Measurements from ENCODE around the gene KRTAP12-3.
"Not testable (repeated sequence)": the region's sequence is repeated elsewhere in the genome, so short reads cannot be mapped to it uniquely, and the experiment has no call there.

Gene KRTAP12-3

DNA sequence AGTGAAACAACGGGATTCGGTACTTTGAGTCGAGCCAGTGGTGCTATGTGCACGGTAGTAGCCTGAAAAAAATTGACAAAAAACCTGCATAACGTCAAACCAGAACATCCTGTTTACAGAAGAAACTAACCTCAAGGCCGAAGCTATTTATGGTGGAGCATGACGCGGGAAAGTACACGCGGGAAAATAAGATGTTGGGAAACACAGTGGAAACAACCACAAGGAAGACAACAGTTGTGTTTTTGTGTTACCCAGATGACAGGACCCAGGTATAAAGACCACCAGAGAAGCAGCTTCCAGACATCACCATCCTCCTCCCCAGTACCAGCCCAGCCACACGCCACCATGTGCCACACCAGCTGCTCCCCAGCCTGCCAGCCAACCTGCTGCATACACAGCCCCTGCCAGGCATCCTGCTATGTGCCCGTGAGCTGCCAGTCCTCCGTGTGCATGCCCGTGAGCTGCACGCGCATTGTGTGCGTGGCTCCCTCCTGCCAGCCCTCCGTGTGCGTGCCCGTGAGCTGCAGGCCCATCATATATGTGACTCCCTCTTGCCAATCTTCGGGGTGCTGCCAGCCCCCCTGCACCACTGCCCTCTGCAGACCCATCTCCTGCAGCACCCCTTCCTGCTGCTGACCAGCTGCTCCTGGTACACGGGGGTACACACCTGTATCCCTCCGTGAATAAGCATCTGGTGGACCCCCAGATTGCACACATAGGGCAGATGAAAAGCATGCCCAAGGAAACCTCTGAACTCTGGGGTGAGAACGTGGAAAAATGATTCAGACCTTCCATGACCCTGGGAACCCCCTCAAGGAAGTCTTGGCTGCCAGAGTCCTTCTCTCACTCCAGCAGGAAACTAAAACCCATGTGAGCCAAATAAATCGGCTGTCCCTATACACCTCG lies at the start of gene KRTAP12-3:
TSS of gene KRTAP12-3 (plus strand) at position 298 of the 906 bp plus-strand sequence. CDS start at position 346, 48 bp downstream.
- DNase-seq (ENCODE audit: low read depth in 2 of 2) = peak in 1 of 2 donors; percentile 8

- DNase-seq (ENCODE audit: low read depth in 2 of 2) = no peak
These were observed 48.5 kb upstream of the KRTAP12-3 start for GRCh38 chr21:44609193-44609592.

GRCh38 chr21:44610157-44610843 lies 47.4 kb upstream of the KRTAP12-3 start:
- DNase-seq (ENCODE audit: low read depth in 2 of 2) = not testable (repeated sequence)

- DNase-seq (ENCODE audit: low read depth in 2 of 2) = no peak
These were observed 46.2 kb upstream of the KRTAP12-3 start for GRCh38 chr21:44611551-44611950.

DNA sequence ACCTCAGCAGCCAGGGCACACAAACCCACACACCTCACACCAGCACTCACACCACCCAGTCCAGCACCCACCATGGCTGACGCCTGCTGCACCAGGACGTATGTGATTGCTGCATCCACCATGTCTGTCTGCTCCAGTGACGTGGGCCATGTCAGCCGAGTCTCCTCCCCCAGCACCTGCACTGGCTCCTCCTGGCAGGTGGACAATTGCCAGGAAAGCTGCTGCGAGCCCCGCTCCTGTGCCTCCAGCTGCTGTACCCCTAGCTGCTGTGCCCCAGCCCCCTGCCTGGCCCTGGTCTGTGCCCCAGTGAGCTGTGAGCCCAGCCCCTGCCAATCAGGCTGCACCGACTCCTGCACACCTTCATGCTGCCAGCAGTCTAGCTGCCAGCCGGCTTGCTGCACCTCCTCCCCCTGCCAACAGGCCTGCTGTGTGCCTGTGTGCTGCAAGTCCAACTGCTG lies 45.7 kb upstream of the KRTAP12-3 start, which contains the start of gene KRTAP10-8:
TSS of gene KRTAP10-8 (plus strand) at position 51 of the 458 bp plus-strand sequence. CDS start at position 73, 22 bp downstream.
- DNase-seq (ENCODE audit: low read depth in 2 of 2) = no peak

GRCh38 chr21:44612669-44613229 lies 45.0 kb upstream of the KRTAP12-3 start:
- no peak for DNase-seq (ENCODE audit: low read depth in 2 of 2)

DNA sequence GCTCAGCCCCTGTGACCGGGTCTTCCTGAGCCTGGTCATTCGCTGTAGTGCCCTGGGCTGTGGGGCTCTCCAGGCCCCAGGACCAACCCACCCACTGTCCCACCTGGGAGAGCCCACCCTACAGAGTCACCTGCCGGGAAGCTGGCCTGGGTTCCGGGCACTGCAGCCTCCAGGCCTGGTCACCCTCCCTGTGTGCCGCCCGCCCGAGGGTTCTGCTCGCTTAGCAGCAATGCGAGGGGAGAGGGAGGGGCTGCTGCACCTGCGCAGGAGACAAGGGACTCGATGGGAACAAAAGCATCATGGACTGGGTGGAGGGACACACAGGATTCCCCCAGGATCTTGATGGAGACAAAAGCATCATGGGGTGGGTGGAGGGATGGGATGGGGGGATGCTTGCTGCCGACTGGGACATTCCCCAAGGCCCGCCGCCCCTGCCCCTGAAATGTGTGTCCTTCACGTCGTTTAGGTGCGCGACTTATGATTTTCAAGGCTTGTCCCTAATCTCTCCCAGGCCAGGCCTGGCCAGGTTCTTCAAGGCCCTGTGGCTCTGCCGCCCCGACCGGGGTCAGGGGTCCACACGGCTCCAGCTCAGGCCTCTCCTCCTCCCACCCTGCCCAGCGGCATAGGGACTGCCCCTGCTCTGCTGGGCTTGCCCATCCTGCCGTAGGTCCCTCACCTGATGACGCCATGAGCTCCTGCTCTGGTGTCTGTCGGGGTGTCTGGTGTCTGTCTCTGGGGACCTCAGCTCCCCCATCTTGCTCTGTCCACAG lies 44.2 kb upstream of the KRTAP12-3 start:
- no peak for DNase-seq (ENCODE audit: low read depth in 2 of 2)

GRCh38 chr21:44614161-44614631 lies 43.5 kb upstream of the KRTAP12-3 start:
- no peak for DNase-seq (ENCODE audit: low read depth in 2 of 2)

- DNase-seq (ENCODE audit: low read depth in 2 of 2) = no peak
These were observed 42.8 kb upstream of the KRTAP12-3 start for GRCh38 chr21:44614961-44615391.

GRCh38 chr21:44615466-44615865 lies 42.3 kb upstream of the KRTAP12-3 start:
- DNase-seq (ENCODE audit: low read depth in 2 of 2) = no peak

GRCh38 chr21:44615911-44616590 lies 41.7 kb upstream of the KRTAP12-3 start:
- no peak for DNase-seq (ENCODE audit: low read depth in 2 of 2)

- DNase-seq (ENCODE audit: low read depth in 2 of 2) = no peak
These were observed 41.2 kb upstream of the KRTAP12-3 start for GRCh38 chr21:44616591-44616926.

DNA sequence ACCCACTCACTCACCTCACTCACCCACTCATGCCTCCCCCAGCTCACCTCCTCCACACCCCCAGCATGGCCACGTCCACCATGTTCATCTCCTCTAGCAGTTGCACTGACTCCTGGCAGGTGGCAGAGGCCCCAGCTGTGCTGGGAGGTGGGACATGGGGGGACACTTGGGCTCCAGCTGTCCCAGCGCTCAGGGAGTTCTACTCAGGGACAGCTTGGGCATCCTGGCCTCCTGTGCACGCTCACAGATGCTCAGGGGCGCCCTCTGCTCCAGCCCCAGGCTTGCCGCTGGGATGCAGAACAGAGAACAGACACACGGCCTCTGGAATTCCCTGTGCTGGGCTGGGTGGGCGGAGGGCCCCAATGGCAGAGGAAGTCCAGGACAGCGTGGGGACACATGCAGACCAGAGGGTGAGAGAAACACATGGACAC lies 40.6 kb upstream of the KRTAP12-3 start:
- no peak for DNase-seq (ENCODE audit: low read depth in 2 of 2)

DNA sequence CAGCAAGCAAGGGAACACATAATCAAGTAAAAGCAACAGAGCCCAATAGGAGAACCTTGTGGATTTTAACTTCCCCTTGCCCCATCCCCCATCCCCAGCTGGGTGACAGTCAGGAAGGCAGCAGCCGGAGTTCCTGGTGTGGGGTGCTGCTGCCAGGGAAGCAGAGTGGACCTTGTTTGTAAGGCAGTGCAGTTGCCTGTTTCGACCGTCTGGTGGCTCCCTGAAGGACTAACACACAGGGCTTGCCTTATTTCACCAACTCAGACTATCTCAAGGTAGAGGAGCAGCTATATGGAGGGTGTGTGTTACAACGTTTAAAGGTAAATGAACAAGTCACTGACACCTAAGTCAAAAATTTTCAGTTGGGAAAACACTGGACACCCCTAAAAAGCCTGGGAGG lies 39.2 kb upstream of the KRTAP12-3 start:
- DNase-seq (ENCODE audit: low read depth in 2 of 2) = no peak

DNA sequence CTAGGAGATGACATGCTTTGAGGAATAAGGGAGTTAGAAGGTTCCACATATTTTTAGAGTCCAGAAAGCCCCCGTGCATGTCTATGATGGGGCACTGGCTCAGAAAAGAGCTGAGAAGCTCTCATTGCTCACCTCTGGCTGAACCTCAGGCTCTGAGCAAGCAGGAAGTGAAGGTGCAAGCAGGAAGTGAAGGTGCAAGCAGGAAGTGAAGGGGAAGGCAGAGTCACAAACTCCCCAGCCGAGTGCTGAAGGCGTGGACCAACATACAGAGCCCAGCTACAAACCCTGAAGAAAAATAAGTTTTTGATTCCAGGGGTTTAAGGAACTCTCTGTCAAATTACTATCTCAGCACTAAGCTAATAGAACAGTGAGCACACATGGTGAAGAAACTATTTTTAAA lies 38.8 kb upstream of the KRTAP12-3 start:
- peak; percentile 32 to 33 for DNase-seq (ENCODE audit: low read depth in 2 of 2)

GRCh38 chr21:44619886-44620285 lies 37.8 kb upstream of the KRTAP12-3 start:
- no peak for DNase-seq (ENCODE audit: low read depth in 2 of 2)

- DNase-seq (ENCODE audit: low read depth in 2 of 2) = no peak
These were observed 34.2 kb upstream of the KRTAP12-3 start for GRCh38 chr21:44623575-44623974.

- DNase-seq (ENCODE audit: low read depth in 2 of 2) = no peak
These were observed 32.0 kb upstream of the KRTAP12-3 start for GRCh38 chr21:44625756-44626155.

DNA sequence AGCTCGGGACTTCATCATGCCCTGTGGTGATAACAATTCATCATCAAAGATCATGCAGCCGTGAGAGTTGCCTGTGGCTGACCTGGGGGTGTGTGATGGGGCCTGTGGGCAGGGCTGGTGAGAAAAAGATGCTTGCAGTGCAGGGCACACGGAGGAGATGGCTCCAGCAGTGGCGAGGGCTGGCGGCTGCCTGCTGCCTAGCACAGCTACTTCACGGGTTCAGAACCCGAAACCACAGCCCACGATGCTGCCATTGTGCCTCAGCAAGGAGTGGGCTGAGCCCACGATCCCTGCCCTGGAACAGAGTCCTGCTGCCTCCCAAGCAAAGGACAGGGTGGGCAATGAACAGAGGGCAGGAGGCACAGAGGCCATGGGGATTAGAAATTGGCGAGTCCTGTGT lies 31.5 kb upstream of the KRTAP12-3 start:
- no peak for DNase-seq (ENCODE audit: low read depth in 2 of 2)

DNA sequence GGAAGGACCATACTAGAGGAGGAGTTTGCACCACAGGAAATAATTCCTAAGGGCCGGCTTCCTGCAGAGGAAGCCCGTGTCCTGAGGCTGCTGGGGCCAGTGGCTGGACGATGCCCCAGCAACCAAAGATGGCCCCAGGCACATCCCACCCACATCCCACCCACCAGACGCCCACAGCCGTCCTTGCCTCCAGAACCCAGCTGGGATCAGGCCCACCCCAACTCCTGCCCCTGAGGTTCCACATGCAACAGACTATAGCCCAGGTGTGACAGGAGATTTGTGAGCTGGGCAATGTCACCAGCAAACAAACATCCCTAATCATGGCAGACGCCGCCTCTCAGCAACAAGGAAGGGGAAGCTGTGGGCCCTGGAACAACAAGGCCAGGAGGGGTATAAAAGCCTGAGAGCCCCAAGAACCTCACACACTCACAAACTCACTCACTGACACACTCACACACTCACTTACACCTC lies 31.0 kb upstream of the KRTAP12-3 start, which contains the start of gene KRTAP10-9:
TSS of gene KRTAP10-9 (plus strand) at position 421 of the 471 bp plus-strand sequence. CDS start 79 bp downstream, outside the sequence.
- DNase-seq (ENCODE audit: low read depth in 2 of 2) = no peak
